MM.1S (cell line): Measurements from ENCODE around the gene DHH.
A peak's percentile ranks its signal among the peaks of the same experiment; 100 is the strongest.
"Not testable (repeated sequence)": the region's sequence is repeated elsewhere in the genome, so short reads cannot be mapped to it uniquely, and the experiment has no call there.

ENCODE experiments used
- DNase-seq: peaks from one replicate; pipeline ENCODE4 v3.0.0-alpha.2; 2015
- H2AFZ ChIP-seq: fragments of 300-600 bp; sonication (generic); 2 replicates; pipeline ENCODE4 v1.6.0; 2016; ENCODE audit warnings: antibody characterized with exemption, low read length
- H3F3A ChIP-seq: fragments of 300-600 bp; sonication (generic); 2 replicates; pipeline ENCODE4 v1.6.1; 2016; ENCODE audit warnings: mild to moderate bottlenecking, antibody characterized with exemption, low read length, moderate library complexity, mixed read lengths; ENCODE audit not compliant: insufficient read depth
- H3K27ac ChIP-seq: fragments of 300-600 bp; sonication (generic); 2 replicates; pipeline ENCODE4 v1.5.1; 2016; ENCODE audit warnings: mild to moderate bottlenecking, low read length
- H3K27me3 ChIP-seq: fragments of 300-600 bp; sonication (generic); replicated peaks from 2 replicates; pipeline ENCODE4 v1.6.0; 2016; ENCODE audit warnings: low read length; ENCODE audit not compliant: insufficient read depth
- H3K36me3 ChIP-seq: fragments of 300-600 bp; sonication (generic); replicated peaks from 2 replicates; pipeline ENCODE4 v1.6.1; 2016; ENCODE audit warnings: mild to moderate bottlenecking, low read length, mixed read lengths; ENCODE audit not compliant: insufficient read depth
- H3K4me1 ChIP-seq: fragments of 300-600 bp; sonication (generic); 2 replicates; pipeline ENCODE4 v1.6.1; 2016; ENCODE audit warnings: low read length, mixed read lengths
- H3K4me2 ChIP-seq: fragments of 300-600 bp; sonication (generic); 2 replicates; pipeline ENCODE4 v1.6.0; 2016; ENCODE audit warnings: low read depth, low read length
- H3K4me3 ChIP-seq: fragments of 300-600 bp; sonication (generic); 2 replicates; pipeline ENCODE4 v1.5.1; 2016; ENCODE audit warnings: low read length, mixed read lengths
- H3K79me2 ChIP-seq: fragments of 300-600 bp; sonication (generic); 2 replicates; pipeline ENCODE4 v1.6.1; 2016; ENCODE audit warnings: mixed run types, low read length, mixed read lengths
- H3K9ac ChIP-seq: fragments of 300-600 bp; sonication (generic); 2 replicates; pipeline ENCODE4 v1.6.1; 2016; ENCODE audit warnings: low read length, mixed read lengths
- H3K9me2 ChIP-seq: fragments of 300-600 bp; sonication (generic); replicated peaks from 2 replicates; pipeline ENCODE4 v1.6.1; 2016; ENCODE audit warnings: mild to moderate bottlenecking, low read length, mixed read lengths; ENCODE audit not compliant: insufficient read depth
- H3K9me3 ChIP-seq: fragments of 300-600 bp; sonication (generic); replicated peaks from 2 replicates; pipeline ENCODE4 v1.6.1; 2016; ENCODE audit warnings: mild to moderate bottlenecking, low read length, mixed read lengths; ENCODE audit not compliant: insufficient read depth
- H4K20me1 ChIP-seq: fragments of 300-600 bp; sonication (generic); 2 replicates; pipeline ENCODE4 v1.6.1; 2016; ENCODE audit warnings: mild to moderate bottlenecking, low read length, moderate library complexity, mixed read lengths; ENCODE audit not compliant: insufficient read depth
- EZH2 ChIP-seq: fragments of 300-600 bp; sonication (generic); optimal IDR thresholded peaks from 2 replicates; pipeline ENCODE3; 2017; ENCODE audit warnings: low read depth, mild to moderate bottlenecking, antibody characterized with exemption, low read length, mixed read lengths
- EZH2phosphoT487 ChIP-seq: fragments of 300-600 bp; sonication (generic); IDR thresholded peaks from 2 replicates; pipeline ENCODE4 v1.6.1; 2018; ENCODE audit warnings: antibody characterized with exemption, low read length
- TF ChIP-seq, protein P1 (sequence below): fragments of 300-600 bp; sonication (generic); IDR thresholded peaks from 2 replicates; pipeline ENCODE4 v1.5.1; 2016; ENCODE audit warnings: antibody characterized with exemption, low read length, mixed read lengths

The DHH gene

GRCh38 chr12:49138587-49138986 lies 44.0 kb upstream of the DHH start:
- no peaks in the 10 kb centered on the region for H3K36me3 ChIP-seq
- peaks cover 5% of the 10 kb centered on the region for H3K79me2 ChIP-seq
- TF ChIP-seq, protein P1, sequence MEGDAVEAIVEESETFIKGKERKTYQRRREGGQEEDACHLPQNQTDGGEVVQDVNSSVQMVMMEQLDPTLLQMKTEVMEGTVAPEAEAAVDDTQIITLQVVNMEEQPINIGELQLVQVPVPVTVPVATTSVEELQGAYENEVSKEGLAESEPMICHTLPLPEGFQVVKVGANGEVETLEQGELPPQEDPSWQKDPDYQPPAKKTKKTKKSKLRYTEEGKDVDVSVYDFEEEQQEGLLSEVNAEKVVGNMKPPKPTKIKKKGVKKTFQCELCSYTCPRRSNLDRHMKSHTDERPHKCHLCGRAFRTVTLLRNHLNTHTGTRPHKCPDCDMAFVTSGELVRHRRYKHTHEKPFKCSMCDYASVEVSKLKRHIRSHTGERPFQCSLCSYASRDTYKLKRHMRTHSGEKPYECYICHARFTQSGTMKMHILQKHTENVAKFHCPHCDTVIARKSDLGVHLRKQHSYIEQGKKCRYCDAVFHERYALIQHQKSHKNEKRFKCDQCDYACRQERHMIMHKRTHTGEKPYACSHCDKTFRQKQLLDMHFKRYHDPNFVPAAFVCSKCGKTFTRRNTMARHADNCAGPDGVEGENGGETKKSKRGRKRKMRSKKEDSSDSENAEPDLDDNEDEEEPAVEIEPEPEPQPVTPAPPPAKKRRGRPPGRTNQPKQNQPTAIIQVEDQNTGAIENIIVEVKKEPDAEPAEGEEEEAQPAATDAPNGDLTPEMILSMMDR: no peak
- TF ChIP-seq EZH2 (no peak), EZH2phosphoT487 (no peak)
- no peak overlapping the region for H3K27ac ChIP-seq
- no peaks in the 10 kb centered on the region for H3K9me3 ChIP-seq
- H3K4me2 ChIP-seq: no peak overlapping the region
- no peaks in the 10 kb centered on the region for H3K9me2 ChIP-seq
- H3F3A ChIP-seq: peaks cover under 1% of the 10 kb centered on the region; the same call in 1 of the 2 replicates
- no peak overlapping the region for H3K9ac ChIP-seq
- H4K20me1 ChIP-seq: no peaks in the 10 kb centered on the region
- no peak for DNase-seq
- H2AFZ ChIP-seq: no peak overlapping the region
- H3K4me1 ChIP-seq: peaks cover 3% of the 10 kb centered on the region; the same call in 1 of the 2 replicates
- no peak overlapping the region for H3K4me3 ChIP-seq
- H3K27me3 ChIP-seq: no peaks in the 10 kb centered on the region

DNA sequence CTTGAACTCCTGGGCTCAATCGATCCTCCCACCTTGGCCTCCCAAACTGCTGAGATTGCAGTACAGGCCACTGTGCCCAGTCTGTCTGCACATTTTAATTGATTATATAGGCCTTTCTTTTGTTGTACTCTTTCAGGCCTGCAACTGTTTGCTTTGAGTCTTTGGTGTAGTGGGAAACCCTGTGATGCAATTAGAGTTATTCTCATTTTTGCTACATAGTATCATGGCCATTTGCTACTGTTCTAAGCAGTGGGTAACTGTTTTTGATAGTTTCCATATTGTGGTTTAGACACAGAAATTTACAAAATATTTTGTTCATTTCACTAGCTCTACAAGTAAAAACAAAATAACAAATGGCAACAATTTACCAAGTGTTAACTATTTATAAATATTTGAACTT lies 42.9 kb upstream of the DHH start:
- Histone ChIP-seq H3K27me3 (no peaks in the 10 kb centered on the region), H3F3A (peaks cover 4% of the 10 kb centered on the region), H3K9me2 (no peaks in the 10 kb centered on the region), H2AFZ (no peak overlapping the region), H3K4me3 (no peak overlapping the region), H3K27ac (no peak overlapping the region), H3K9me3 (no peaks in the 10 kb centered on the region), H3K4me1 (peaks cover 5% of the 10 kb centered on the region; the same call in 1 of the 2 replicates), H4K20me1 (no peaks in the 10 kb centered on the region), H3K36me3 (no peaks in the 10 kb centered on the region), H3K9ac (no peak overlapping the region), H3K4me2 (no peak overlapping the region), H3K79me2 (peaks cover 16% of the 10 kb centered on the region)
- TF ChIP-seq EZH2 (no peak), EZH2phosphoT487 (no peak)
- TF ChIP-seq, protein P1: no peak
- no peak for DNase-seq

DNA sequence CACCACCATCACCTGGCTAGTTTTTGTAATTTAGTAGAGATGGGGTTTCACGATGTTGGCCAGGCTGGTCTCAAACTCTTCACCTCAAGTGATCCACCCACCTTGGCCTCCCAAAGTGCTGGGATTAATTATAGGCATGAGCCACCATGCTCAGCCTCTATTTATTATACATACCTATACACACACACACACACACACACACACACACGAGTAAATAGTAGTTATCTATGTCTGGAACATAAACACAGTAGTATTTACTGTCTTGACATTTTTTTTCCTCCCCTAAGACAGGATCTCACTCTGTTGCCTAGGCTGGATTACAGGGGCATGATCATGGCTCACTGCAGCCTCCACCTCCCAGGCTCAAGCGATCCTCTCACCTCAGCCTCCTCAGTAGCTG lies 42.4 kb upstream of the DHH start:
- DNase-seq, H3K36me3 ChIP-seq, H3K9me2 ChIP-seq, H3K4me2 ChIP-seq, H3K4me3 ChIP-seq, H3K4me1 ChIP-seq, H3K27me3 ChIP-seq, H3K9ac ChIP-seq, H3F3A ChIP-seq, H3K27ac ChIP-seq, H2AFZ ChIP-seq, H4K20me1 ChIP-seq, H3K9me3 ChIP-seq: not testable (repeated sequence)
- peaks cover 21% of the 10 kb centered on the region for H3K79me2 ChIP-seq

DNA sequence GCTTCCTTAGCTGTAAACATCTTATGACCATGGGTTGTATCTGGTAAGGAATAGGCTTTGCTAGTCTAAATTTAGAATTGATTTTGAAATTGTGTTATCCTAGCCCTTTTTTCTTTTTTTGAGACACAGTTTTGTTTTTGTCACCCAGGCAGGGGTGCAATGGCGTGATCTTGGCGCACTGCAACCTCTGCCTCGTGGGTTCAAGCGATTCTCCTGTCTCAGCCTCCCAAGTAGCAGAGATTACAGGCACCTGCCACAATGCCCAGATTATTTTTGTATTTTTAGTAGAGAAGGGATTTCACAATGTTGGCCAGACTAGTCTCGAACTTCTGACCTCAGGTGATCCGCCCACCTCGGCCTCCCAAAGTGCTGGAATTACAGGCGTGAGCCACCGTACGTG lies 39.0 kb upstream of the DHH start:
- H3K36me3 ChIP-seq: peaks cover 13% of the 10 kb centered on the region
- no peak overlapping the region for H3K27ac ChIP-seq
- peaks cover 14% of the 10 kb centered on the region for H4K20me1 ChIP-seq
- H3K79me2 ChIP-seq: peaks cover 45% of the 10 kb centered on the region
- H3K9me3 ChIP-seq: no peaks in the 10 kb centered on the region
- TF ChIP-seq EZH2phosphoT487: no peak
- TF ChIP-seq, protein P1: no peak
- TF ChIP-seq EZH2: no peak
- H3K4me3 ChIP-seq: peak overlapping the region; percentile 60
- H3K27me3 ChIP-seq: no peaks in the 10 kb centered on the region
- peaks cover 40% of the 10 kb centered on the region for H3F3A ChIP-seq
- peak overlapping the region; percentile 64; the same call in 1 of the 2 replicates for H3K9ac ChIP-seq
- DNase-seq: no peak
- H2AFZ ChIP-seq: 0 out of 2 replicates have a peak overlapping the region, but pooled peaks have one; percentile 62
- peak overlapping the region; percentile 96 for H3K4me2 ChIP-seq
- no peaks in the 10 kb centered on the region for H3K9me2 ChIP-seq
- H3K4me1 ChIP-seq: peaks cover 12% of the 10 kb centered on the region
